Measurements from ENCODE around the gene CACNA2D2. TPM values are rescaled to one million over a fixed set of nuclear protein-coding genes. Genes with fewer than 3 reads are reported as not detected.

CACNA2D2 gene
- 1 to 10 TPM in 1 of 4 donors, under 1 TPM in 3; 0.19 to 3.6 (median 0.94) TPM for total RNA-seq

- TF ChIP-seq CTCF (IDR thresholded peaks at IDR 0.05), result no peak
- ATAC-seq (ENCODE audit: low FRiP score), result peak; percentile 76
- DNase-seq (ENCODE audit: low spot score), result no peak
Observed at GRCh38 chr3:50503504-50504342, at the start of gene CACNA2D2. CACNA2D2 (minus strand) TSS chr3:50503634; CDS start chr3:50503423, 211 bp downstream.

DNA sequence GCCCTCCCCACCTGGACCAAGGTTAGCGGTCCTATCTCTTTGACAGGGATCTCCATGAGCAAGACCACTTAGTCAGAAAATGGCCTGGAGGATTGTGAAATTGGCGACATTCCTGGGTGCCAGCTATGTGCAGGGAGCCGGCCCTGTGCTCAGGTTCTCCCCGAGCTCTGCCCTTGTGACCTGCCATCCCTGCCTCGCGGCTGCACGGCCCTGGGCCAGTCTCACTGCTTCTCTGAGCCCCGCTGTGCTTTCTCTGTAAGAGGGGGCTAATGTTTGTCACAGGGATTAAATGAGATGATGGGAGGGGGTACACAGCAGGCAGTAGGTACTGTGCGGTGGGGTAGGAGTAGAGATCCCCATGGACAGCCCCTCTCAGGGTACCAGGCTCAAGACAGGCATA is 49.2 kb upstream of the CACNA2D2 start:
- TF ChIP-seq CTCF (IDR thresholded peaks at IDR 0.05), result no peak
- ATAC-seq (ENCODE audit: low FRiP score), result no peak
- no peak for DNase-seq (ENCODE audit: low spot score)

DNA sequence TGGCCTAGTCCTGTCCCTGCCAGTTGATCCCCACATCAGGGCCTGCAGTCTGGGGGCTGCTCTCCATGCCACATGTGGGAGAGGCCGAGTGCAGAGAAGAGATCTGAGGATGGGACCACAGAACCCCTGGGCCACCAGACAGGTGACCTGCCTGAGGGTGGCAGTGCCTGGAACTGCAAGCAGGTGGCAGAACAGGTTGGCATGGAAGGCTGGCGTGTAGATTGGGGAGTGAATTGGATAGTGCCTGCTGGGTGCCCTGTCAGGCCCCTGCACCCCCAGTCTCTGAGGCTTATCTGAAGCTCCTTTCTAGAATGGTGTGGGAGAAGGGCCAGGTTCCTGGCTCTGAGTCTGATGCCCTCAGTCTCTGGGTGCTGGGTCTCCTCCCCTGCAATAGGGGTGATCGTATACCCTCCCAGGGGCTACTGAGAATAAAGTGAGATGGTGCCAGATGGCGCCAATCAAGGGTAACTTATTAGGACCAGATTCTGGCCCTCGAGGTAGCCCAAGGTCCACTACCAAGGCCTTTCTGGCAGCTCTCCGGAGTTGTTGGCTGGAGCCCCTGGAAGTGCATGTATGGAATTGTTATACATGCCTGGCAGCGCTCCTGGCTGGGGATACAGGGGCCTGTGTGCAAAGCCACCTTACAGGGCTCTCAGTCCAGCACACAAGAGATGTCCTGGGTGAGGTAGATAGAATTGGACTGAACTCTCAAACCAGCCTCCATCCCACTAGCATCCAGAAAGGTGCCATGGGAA is 48.4 kb upstream of the CACNA2D2 start:
- TF ChIP-seq CTCF (IDR thresholded peaks at IDR 0.05), result no peak
- ATAC-seq (ENCODE audit: low FRiP score), result no peak
- DNase-seq (ENCODE audit: low spot score), result no peak

GRCh38 chr3:50551054-50551659 is 47.7 kb upstream of the CACNA2D2 start:
- no peak for TF ChIP-seq CTCF (IDR thresholded peaks at IDR 0.05)
- ATAC-seq (ENCODE audit: low FRiP score), result no peak
- DNase-seq (ENCODE audit: low spot score), result no peak

DNA sequence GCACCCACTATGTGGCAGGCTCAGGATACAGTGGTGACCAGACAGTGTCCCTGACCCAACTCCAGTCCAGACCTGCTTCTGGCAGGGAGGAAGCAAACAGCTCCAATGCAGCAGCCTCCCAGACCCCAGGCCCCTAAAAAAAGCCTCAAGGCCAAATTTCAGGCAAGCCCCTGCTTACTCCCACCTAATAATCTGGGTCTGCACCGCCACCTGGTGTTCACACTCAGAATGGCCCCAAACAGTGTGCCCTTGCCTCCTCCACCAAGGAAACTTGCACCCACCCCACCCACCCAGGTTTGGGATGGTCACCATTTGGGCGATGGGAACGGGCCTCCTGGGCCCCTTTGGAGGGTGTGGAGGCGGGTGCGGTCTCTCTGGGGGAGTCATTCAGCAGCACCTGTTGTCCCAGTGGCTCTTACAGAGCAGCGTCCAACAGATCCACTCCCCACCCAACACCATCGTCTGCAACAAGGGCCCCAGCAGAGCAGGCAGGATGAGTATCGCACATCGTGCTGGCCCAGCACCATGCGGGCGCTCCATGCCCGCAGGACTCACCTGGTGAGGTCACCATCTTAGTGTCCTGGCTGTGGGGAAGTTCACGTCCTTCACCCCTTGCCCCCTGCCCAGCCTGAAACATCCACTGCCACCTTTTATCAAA is 46.8 kb upstream of the CACNA2D2 start:
- ATAC-seq (ENCODE audit: low FRiP score), result peak; percentile 47
- peak in 1 of 3 donors; percentile 62 for TF ChIP-seq CTCF (IDR thresholded peaks at IDR 0.05)
- DNase-seq (ENCODE audit: low spot score), result peak; percentile 59

DNA sequence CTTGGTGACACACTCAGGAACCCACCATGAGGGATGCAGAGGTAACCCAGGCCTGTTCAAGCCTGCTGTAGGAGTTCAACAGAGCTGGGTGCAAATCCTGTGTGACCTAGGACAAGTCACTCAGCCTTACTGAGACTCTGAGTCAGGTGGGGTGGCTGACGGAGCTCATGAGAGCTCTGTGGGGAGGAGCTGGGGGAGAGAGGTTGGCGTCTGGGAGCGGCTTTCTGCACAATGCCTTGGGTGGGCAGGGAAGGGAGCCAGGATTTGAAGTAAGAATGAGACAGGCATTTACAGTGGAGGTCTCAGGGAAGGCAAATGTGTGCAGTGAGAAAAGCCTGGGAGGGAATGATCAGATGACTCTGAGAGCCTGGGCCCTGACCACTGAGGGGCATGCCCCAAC is 45.8 kb upstream of the CACNA2D2 start:
- no peak for TF ChIP-seq CTCF (IDR thresholded peaks at IDR 0.05)
- ATAC-seq (ENCODE audit: low FRiP score) (no peak), DNase-seq (ENCODE audit: low spot score) (no peak)
